Stimulated activated CD4-positive, alpha-beta T cell treated with anti-CD3 and anti-CD28 coated beads, Interleukin-2, amount 100 ng/mL, for 24 hours (primary cell): Measurements from ENCODE around the gene CST7.
"Not testable (repeated sequence)": the region's sequence is repeated elsewhere in the genome, so short reads cannot be mapped to it uniquely, and the experiment has no call there.

ENCODE experiments used
- DNase-seq, 2 donors: peaks; one replicate each; pipeline ENCODE4 v3.0.0-alpha.2; 2020

Gene CST7

DNA sequence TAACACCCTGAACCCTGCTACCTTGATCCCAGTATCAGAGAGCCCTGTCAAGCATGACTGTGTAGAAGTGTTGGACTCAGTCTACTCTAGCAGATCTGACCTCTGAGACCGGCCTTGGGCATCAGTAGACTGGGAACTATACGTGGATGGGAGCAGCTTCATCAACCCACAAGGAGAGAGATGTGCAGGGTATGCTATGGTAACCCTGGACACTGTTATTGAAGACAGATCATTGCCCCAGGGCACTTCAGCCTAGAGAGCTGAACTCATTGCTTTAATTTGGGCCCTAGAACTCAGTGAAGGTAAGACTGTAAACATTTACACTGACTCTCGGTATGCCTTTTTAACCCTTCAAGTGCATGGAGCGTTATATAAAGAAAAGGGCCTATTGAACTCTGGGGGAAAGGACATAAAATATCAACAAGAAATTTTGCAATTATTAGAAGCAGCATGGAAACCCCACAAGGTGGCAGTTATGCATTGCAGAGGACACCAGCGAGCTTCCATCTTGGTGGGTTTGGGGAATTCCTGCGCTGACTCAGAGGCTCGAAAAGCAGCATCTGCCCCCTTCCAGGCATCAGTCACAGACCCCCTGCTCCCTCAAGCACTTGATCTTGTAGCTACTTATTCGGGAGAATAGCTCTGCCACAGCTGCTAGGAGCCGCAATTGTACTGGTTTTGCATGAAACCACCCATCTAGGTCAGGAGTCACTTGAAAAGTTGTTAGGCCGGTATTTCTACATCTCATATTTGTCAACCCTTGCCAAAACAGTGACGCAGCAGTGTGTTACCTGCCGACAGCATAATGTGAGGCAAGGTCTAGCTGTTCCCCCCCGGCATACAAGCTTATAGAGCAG lies 19.0 kb upstream of the CST7 start:
- DNase-seq = not testable (repeated sequence)

DNA sequence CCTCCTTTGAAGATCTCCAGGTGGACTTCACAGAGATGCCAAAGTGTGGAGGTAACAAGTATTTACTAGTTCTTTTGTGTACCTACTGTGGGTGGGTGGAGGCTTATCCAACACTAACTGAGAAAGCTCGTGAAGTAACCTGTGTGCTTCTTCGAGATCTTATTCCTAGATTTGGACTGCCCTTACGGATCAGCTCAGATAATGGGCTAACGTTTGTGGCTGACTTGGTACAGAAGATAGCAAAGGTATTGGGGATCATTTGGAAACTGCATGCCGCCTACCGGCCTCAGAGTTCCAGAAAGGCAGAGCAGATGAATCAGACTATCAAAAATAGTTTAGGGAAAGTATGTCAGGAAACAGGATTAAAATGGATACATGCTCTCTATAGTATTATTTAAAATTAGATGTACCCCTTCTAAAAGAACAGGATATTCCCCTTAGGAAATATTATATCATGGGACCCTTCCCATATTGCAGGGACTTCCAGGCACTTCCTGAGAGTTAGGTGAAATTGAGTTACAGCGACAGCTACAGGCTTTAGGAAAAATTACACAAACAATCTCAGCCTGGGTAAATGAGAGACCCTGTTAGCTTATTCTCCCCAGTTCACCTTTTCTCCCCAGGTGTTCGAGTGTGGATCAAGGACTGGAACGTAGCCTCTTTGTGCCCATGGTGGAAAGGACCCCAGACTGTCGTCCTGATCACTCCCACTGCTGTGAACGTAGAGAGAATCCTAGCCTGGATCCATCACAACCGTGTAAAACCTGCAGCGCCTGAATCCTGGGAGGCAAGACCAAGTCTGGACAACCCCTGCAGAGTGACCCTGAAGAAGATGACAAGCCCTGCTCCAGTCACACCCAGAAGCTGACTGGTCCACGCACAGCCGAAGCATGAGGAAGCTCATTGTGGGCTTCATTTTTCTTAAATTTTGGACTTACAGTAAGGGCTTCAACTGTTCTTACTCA lies 18.1 kb upstream of the CST7 start:
- DNase-seq = peak in 1 of 2 donors; percentile 14

DNA sequence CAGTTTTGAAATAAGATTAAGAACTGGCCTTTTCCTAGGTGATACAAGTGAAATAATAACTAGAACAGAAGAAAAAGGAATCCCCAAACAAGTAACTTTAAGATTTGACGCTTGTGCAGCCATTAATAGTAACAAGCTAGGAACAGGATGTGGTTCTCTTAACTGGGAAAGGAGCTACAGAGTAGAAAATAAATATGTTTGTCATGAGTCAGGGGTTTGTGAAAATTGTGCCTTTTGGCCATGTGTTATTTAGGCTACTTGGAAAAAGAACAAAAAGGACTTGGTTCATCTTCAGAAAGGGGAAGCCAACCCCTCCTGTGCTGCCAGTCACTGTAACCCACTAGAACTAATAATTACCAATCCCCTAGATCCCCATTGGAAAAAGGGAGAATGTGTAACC lies 17.2 kb upstream of the CST7 start:
- peak in 1 of 2 donors; percentile 7 for DNase-seq

DNA sequence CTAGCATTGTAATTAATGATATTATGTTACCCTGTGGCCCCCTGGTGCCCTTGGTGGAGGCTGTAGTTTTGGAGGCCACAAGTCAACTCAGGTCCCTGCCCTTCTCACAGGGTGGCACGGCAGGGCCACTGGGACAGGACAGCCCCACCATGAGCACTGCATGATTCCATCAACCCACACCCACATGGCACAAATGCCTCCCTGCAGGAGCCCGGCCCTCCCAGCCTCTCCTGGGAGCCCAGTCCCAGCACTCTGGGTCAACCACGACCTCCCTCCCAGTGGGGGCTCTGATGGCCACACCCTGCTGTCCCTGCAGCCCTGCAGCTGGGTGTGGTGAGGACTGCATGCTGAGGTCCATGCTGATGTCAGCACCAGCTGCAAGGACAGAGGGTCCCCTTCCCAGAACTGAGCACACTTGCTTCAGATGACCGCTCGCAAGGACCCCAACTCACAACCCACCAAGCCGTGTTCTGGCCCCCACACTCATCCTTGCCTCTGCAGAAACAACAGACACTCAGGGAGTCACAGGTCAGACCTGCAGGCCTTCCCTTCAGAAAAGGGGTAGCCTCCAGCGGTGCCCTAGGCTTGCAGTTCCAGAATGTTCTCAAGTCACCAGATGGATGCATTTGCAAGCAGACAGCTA lies 15.7 kb upstream of the CST7 start:
- peak in 1 of 2 donors; percentile 9 for DNase-seq

DNA sequence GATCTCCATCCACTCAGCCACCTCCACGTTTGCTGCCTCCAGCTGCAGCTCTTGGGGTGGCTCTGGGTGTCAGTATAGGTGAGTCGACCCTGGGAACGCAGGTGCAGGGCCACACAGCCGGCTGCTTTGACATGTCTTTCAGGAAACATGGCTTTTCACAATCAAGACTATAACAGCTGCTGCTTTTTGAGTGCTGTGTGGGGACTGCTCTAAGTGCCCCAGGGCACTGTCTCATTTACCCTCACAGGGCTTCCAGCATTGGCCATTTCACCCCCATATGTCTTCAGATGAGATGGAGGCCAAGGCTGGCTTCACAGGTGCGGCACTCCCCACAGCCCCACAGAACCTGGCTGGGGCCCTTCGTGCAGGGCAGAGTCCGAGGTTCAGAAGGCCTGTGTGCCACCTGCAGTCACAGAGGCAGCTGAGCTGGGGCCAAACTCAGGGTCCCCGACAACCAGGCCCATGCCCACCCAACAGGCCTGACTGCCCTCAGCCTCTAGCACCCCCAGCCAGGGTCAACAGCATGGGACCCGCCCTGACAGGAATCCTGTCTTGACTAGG lies 14.9 kb upstream of the CST7 start:
- DNase-seq = peak in 1 of 2 donors; percentile 11

DNA sequence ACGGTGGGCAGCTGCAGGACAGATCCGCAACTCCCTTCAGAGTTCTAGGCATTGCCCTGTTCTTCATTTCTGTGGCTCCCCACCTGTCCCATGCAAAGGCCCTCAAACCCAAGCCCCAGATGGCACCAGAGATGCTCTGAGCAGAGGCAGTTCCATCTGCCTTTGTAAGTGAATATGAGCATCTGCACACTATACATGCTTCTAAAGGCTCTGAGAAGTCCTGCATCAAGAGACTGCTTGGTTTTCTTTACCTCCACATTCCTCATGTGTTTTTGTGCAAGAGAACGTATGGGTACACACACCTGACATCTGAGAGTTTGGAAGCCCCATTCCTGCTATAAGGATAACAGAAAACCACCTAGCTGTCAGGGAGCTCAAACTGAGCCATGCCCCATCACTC lies 14.4 kb upstream of the CST7 start:
- DNase-seq = no peak

DNA sequence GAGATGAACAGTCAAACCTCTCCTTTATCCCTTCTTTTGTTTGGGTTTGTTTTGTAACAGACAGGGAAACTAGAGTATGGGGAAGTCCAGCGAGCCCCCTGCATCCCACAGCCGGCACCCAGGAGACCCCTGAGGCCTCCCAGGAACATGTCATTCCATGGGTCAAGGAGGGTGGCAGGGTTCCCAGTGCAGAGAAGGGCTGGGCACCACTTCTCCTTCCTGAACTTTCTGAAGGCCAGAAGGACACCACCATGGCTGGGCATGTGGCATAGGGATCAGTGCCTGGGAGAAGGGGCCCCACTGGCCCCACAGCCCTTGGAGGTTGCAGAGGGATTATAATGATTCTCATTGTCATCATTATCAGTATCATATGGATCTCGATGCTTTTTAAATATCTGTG lies 13.9 kb upstream of the CST7 start:
- peak in 1 of 2 donors; percentile 5 for DNase-seq

DNA sequence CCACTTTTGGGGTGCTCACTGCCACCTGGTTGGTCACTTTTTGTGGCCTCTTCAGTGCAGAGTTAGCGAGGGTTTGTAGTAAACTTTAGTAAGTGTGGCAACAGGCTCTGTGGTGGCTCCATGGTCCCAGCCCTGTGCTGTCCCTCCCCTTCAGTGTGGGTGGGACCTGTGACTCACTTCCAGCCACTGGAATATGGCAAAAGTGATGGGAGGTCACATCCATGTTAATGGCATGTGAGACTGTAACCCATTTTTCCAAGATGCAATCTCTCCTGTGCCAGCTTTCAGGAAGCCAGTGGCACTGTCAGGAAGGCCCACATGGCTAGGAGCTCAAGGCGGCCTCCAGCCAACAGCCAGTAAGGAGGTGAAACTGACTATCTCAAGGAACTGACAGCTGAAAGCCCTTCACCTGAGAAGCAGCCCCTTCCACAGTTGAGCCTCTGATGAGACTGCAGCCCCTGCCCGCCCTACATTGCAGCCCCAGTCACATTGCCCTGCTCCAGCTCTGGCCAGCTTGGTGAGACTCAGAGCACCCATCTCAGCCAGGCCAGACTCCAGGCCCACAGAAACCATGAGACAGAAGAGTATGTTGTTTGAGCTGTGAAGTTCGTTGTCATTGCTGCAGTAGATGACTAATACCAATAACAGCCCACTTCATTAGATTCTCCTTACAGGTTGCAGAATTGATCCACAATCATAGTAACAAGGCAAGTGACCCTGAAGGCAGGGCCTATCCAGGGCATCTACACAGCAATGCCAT lies 13.1 kb upstream of the CST7 start:
- DNase-seq = peak in 1 of 2 donors; percentile 13

DNA sequence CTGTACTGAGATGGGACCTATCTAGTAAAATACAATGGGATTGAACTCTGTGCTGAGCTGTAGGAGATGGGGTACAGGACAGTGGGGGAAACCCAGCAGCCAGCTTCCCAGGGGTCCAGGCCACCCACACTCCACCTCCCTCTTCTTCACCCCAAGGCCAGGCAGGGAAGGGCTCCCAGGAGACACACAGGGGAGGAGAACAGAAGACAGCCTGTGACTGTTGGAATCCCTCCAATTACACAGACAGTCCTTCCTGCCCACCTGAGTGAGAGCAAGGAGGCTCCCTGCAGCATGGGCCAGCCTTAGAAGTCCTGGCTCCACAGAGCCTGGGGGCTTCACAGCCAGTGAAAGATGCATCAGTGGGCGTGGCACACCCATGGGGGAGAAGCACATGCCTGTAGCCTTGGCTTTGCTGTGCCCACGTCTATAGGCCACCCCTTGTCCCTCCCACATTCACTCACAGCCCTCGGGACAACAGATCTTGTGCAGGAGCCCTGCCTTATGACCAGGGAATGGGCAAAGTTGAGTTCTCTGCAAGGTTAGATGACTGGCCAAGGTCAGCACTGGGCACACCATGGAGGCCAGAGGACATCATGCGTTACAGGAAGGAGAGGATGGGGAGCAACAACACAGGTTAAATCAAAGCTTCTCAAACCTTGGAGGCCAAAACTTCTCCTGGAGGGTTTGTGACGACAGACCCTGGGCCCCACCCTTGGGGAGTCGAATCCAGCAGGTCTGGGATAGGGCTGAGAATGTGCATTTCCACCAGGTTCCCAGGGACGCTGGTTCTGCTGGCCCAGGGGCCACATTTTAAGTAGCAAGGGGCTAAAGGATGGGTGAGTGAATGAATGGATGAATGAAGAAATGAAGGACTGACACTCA lies 12.3 kb upstream of the CST7 start:
- DNase-seq = peak in 1 of 2 donors; percentile 6

DNA sequence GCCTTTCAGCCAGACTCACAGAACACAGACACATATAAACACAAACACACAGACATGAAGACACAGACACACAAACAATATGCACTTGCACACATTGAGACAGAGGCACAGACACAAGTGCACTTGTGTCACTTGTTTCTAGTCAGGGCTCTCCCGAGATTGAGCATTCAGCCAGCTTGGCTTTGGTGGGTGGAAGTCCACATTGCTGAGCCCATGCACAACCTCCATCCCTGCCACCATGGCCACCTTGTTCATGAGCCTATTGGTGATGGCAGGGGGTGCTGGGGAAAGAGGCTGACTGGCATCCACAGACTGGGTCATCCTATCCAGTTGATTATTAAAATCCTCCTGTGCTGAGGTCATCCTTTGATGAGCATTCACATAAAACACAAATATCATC lies 11.5 kb upstream of the CST7 start:
- peak in 1 of 2 donors; percentile 7 for DNase-seq

DNA sequence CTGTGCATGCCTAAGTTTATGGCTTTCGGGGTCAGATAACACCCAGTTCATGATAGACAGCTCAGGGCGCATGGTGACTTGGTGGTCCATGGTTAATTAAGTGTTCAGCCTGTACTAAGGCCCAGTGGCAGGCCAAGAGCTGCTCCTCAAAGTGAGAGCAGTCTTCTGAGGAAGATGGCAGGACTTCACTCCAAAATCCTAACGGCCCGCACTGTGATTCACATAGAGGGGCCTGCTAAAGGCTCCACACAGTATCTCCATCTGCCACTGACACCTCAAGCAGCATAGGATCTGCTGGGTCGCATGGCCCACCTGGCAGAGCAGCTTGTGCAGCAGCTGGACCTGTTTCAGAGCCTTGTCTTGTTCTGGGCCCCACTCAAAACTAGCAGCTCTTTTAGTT lies 10.6 kb upstream of the CST7 start:
- peak in 1 of 2 donors; percentile 12 for DNase-seq

DNA sequence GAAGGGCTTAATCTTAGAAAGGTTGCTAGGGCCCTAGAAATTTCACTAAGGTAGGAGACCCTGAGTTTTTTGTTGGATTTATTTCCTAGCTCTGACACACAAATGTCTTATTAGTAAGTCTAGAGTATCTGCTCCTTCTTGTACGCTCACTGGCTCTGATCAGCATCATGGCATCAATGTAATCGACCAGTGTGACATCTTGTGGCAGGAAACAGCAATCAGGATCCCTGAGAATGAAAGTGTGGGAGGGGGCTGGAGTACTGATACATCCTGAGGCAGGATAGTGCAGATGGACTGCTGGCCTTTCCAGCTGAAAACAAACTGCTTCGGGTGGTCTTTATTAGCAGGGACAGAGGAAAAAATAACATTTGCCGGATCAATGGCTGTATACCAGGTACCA lies 10.0 kb upstream of the CST7 start:
- DNase-seq = peak in 1 of 2 donors; percentile 4

DNA sequence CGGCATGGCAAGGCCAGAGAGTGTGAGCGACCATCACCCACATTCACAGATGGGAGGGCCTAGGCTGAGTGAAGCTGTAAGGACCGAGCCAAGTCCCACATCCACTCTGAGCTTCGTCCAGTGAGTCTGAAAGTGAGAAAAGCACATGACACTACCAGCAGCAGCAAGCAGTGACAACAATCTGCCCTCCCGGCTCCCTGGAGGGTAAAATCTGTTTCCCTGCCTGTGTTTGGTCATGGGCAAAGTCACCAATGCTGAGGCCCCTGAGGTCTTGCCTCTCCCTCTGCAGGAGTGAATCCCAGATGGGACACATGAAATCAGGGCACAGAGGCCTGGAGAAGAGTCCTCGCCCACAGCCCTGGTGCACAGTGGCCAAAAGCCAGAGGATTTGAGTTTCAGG lies 6.4 kb upstream of the CST7 start:
- peak in 1 of 2 donors; percentile 9 for DNase-seq

DNA sequence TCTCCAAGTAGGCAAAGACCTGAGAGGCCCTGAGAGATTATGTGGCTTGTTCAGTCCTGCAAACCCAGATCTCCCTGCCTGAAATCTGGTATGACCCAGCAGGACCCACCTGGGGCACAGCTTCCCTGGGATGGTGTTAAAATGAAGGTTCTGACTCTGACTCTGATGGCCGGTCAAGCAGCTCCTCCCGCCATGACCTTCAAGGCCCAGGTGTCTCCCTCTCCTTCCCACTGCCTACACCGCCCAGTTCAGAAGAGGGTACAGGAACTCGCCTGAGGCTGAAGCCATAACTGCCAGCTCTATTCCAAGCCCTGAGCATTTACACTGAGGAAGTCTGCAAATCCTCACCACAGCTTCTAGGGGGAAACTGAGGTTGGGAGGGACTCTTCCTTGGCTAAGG lies 5.9 kb upstream of the CST7 start:
- DNase-seq = peak in 1 of 2 donors; percentile 8

DNA sequence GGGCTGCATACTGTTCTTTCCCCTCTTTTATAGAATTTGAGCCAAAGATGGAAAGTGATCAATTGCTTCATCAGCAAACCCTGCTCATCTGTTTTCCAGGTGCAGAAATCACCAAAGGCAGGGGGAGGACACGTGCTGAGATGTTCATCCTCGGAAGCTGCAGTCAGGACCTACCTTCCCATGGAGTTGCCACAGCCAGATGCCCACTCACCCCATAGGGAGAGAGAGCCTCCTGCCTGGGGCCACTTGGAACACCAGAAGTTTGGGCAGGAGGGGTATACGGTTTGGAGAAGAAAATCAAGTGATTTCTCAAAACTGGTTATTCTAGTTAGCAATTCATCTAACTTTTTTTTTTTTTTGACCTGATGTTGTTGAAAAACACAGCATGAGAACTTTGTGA lies 5.3 kb upstream of the CST7 start:
- no peak for DNase-seq

DNA sequence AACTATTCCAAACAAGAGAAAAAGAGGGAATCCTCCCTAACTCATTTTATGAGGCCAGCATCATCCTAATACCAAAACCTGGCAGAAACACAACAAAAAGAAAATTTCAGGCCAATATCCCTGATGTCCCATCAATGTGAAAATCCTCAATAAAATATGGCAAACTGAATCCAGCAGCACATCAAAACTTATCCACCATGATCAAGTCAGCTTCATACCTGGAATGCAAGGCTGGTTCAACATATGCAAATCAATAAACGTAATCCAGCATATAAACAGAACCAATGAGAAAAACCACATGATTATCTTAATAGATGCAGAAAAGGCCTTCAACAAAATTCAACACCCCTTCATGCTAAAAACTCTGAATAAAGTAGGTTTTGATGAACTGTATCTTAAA lies 2.7 kb upstream of the CST7 start:
- not testable (repeated sequence) for DNase-seq

DNA sequence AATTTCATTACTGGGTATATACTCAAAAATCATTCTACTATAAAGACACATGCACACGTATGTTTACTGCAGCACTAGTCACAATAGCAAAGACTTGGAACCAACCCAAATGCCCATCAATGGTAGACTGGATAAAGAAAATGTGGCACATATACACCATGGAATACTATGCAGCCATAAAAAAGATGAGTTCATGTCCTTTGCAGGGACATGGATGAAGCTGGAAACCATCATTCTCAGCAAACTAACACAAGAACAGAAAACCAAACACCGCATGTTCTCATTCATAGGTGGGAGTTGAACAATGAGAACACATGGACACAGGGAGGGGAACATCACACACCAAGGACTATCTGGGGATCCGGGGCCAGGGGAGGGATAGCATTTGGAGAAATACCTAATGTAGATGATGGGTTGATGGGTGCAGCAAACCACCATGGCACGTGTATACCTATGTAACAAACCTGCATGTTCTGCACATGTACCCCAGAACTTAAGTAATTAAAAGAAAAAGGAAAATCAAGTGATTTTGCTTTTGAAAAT lies 602 bp upstream of the CST7 start:
- not testable (repeated sequence) for DNase-seq

DNA sequence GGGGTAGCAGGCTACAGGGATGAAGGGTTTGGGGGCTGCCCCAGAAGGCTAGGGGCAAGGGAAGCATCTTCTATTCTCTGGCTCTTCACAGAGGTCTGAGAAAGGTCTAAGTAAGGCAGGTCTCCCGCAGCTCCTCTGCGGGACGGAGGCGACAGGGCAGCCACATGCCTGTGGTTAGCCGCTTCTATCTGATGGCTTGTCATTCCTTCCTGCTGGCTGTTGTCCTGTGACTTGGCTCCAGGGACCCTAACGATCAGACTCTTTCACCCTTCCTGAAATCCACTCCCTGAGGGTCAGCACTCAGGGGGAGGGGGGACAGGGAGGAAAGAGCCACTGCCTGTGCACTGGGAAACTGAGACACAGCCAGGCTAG lies 673 bp downstream of the CST7 start:
- DNase-seq = peak in 1 of 2 donors; percentile 17

DNA sequence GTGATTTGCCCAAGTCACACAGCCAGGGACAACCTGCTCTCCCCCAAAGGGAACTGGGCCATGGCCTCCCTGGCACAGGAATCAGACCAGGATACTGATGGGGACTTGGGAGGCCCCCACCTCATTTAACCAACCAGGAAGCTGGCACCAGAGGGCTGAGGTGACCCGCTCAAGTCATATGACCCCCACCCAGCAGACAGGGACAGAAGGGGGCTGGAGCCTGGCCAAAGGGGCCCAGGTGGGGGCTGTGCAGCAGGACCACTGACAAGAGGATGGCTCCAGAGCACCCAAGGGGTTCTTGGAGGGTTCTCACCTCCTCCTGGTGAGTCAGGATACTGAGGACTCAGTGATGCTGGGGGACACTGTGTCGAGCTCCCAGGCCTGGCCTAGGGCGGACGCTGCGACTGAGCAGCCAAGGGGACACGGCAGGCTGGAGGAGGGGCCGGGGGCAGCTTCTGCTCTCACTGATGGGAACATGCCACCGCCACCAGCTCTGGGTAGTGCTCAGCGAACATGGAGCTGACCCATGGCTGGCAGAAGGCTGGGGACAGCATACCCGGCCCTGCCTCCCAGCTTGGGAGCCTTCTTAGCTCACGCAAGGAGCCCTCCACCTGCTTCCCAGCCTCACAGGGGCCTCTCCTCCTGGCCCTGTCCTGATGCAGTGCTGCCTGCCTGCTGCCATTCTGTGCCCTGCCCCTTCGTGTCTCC lies 1.2 kb downstream of the CST7 start:
- DNase-seq = no peak
